ENCODE measurements around the gene SPECC1L. TPM values are rescaled to one million over a fixed set of nuclear protein-coding genes. Genes with fewer than 3 reads are reported as not detected.
"Not testable (repeated sequence)": the region's sequence is repeated elsewhere in the genome, so short reads cannot be mapped to it uniquely, and the experiment has no call there.

The SPECC1L gene
- 56.3 and 77.2 TPM in 2 replicates for total RNA-seq

GRCh38 chr22:24270556-24271385 lies at the start of gene SPECC1L:
TSS of gene SPECC1L (plus strand) at chr22:24270831. CDS start at chr22:24302232, 31,401 bp downstream.
- DNase-seq: peak; percentile 96

GRCh38 chr22:24224468-24224867 lies 46.2 kb upstream of the SPECC1L start:
- no peak for DNase-seq

GRCh38 chr22:24225044-24225601 lies 45.5 kb upstream of the SPECC1L start:
- DNase-seq: no peak

GRCh38 chr22:24225951-24226350 lies 44.7 kb upstream of the SPECC1L start:
- DNase-seq: no peak

GRCh38 chr22:24230911-24231656 lies 39.5 kb upstream of the SPECC1L start:
- DNase-seq: peak; percentile 32

- no peak for DNase-seq
Measured at GRCh38 chr22:24231706-24232105, 38.9 kb upstream of the SPECC1L start.

GRCh38 chr22:24232124-24232523 lies 38.5 kb upstream of the SPECC1L start:
- DNase-seq: no peak

- DNase-seq: no peak
Measured at GRCh38 chr22:24232725-24233124, 37.9 kb upstream of the SPECC1L start.

- no peak for DNase-seq
Measured at GRCh38 chr22:24233235-24233634, 37.4 kb upstream of the SPECC1L start.

GRCh38 chr22:24233816-24234215 lies 36.8 kb upstream of the SPECC1L start:
- no peak for DNase-seq

- no peak for DNase-seq
Measured at GRCh38 chr22:24235315-24235714, 35.3 kb upstream of the SPECC1L start.

- no peak for DNase-seq
Measured at GRCh38 chr22:24236656-24237055, 34.0 kb upstream of the SPECC1L start.

- DNase-seq: not testable (repeated sequence)
Measured at GRCh38 chr22:24238101-24238694, 32.4 kb upstream of the SPECC1L start.

- peak; percentile 16 for DNase-seq
Measured at GRCh38 chr22:24240381-24240780, 30.2 kb upstream of the SPECC1L start.

- DNase-seq: not testable (repeated sequence)
Measured at GRCh38 chr22:24240985-24241692, 29.5 kb upstream of the SPECC1L start.

GRCh38 chr22:24243417-24243816 lies 27.2 kb upstream of the SPECC1L start:
- DNase-seq: peak; percentile 47

GRCh38 chr22:24244144-24244787 lies 26.4 kb upstream of the SPECC1L start:
- peak; percentile 63 for DNase-seq

GRCh38 chr22:24245030-24245431 lies 25.6 kb upstream of the SPECC1L start, which contains the start of gene GGT5:
TSS of gene GGT5 (minus strand) at chr22:24245082. CDS start at chr22:24244725, 357 bp downstream.
- DNase-seq: peak; percentile 37

- DNase-seq: peak; percentile 41
Measured at GRCh38 chr22:24245584-24246561, 24.8 kb upstream of the SPECC1L start.

GRCh38 chr22:24247011-24247507 lies 23.6 kb upstream of the SPECC1L start:
- DNase-seq: no peak
